NK-92 (cell line): ENCODE measurements around the gene OIT3.

Source experiments
- DNase-seq: peaks from one replicate; lab custom pipeline; 2025; ENCODE audit not compliant: unreplicated experiment; lab: John Stamatoyannopoulos, UW

OIT3 gene

DNA sequence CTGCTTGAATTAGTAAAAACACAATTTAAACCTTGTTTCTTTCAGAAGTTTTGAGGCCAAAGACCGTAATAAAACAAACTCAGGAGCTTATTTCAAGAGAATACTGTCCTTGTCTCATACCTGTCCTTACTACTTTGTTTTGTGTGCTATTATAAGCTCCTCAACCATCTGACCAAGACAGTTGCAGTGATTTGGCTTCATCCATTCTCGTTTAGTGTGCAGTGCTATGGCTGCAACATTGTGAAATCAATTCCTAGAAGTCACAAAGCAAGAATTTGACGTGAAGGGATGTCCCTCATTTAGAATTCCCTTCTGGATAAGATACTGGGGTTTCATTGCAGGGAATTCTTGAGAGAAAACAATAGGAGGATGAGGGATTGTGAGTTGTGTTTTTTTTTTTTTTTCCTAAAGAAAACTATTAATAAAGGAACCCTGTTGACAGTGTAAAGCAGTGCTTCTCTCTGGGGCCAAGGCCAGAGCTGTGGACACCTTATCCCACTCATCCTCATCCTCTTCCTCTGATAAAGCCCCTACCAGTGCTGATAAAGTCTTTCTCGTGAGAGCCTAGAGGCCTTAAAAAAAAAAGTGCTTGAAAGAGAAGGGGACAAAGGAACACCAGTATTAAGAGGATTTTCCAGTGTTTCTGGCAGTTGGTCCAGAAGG lies at the start of gene OIT3:
Gene OIT3, plus strand, starts transcription at position 604 of the 663 bp plus-strand sequence. CDS start 60 bp downstream, outside the sequence.
- DNase-seq: no peak

GRCh38 chr10:72846238-72846637 lies 47.3 kb upstream of the OIT3 start:
- no peak for DNase-seq

GRCh38 chr10:72847681-72848080 lies 45.9 kb upstream of the OIT3 start:
- no peak for DNase-seq

DNA sequence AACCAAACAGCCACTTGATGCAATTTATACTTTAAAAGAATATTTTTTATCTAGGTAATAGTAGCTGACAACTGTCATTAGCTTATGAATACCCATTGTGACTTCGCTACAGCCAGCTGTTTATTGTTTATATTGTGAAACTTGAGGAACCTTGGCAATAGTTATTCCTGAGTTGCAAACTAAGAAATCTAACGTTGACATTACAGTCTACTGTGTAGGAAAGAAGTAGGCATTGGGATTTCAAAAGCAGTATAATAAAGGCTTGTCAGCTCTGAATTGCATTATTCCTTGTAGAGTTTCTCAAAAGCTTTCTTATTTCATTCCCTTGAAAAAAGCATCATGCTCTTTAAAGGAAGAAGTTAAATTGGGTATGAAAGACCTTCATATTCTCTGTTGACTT lies 42.7 kb upstream of the OIT3 start:
- no peak for DNase-seq

DNA sequence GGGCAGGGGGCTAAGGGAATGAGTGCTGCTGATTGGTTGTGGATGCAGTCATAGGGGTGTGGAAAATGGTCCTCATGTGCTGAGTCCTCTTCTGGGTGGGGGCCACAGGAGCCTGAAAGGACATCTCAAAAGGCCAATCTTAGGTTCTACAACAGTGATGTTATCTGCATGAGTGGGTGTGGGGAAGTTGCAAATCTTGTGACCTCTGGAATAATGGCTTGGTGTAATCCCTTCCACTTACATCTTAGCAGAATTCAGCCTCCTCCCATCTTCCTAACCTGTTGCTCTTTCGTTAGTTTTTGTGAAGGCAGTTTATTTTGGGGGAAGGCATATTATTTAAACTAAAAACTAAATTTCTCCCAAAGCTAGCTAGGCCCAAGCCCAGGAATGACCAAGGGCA lies 42.0 kb upstream of the OIT3 start:
- no peak for DNase-seq

GRCh38 chr10:72852508-72852907 lies 41.0 kb upstream of the OIT3 start:
- no peak for DNase-seq

DNA sequence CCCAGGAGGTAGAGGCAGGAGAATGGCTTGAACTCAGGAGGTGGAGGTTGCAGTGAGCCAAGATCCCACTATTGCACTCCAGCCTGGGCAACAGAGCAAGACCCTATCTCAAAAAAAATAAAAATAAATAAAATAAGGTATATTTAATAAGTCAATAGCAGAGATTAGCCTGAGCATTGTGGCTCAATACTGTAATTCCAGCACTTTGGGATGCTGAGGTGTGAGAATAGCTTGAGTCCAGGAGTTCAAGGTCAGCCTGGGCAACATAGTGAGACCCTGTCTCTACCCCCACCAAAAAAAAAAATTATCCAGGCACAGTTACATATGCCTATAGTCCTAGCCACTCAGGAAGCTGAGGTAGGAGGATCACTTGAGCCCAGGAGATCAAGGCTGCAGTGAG lies 38.4 kb upstream of the OIT3 start:
- no peak for DNase-seq

- no peak for DNase-seq
Measured at GRCh38 chr10:72855790-72856189, 37.7 kb upstream of the OIT3 start.

DNA sequence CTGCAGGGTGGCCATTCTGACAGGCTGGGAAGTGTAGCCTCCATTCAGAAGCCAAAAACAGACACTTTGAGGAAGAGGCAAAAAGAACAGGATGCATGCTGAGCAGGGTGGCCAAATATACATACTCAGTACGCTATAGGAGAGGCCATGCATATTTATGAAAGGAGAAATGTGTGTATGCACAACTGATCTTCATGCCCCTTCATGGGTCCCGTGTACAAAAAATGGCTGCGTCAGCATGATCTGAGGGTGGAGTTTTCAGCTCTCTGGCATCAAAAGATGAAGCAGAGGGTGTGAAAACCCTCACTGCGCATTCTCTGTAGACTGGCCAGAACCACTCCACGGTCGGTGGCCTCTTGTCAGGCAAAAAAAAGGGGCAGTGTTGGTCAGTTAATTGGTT lies 35.5 kb upstream of the OIT3 start:
- no peak for DNase-seq

- DNase-seq: no peak
Measured at GRCh38 chr10:72862957-72863356, 30.6 kb upstream of the OIT3 start.

GRCh38 chr10:72875250-72876055 lies 18.1 kb upstream of the OIT3 start:
- no peak for DNase-seq

DNA sequence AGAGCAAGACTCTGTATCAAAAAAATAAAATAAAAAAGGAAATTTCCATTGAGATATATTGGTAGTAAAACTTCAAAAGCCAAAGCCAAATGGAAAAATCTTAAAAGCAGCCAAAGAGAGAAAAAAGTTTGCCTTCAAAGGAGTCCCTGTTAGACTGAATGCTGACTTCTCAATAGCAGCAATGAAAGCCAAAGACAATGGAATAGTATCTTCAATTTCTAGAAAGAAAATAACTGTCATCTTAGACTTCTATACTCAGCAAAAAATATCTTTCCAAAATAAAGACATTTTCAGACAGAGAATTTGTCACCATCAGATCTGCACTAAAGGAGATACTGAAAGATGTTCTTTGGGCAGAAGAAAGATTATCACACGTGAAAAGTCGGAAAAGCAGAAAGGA lies 14.3 kb upstream of the OIT3 start:
- DNase-seq: no peak

DNA sequence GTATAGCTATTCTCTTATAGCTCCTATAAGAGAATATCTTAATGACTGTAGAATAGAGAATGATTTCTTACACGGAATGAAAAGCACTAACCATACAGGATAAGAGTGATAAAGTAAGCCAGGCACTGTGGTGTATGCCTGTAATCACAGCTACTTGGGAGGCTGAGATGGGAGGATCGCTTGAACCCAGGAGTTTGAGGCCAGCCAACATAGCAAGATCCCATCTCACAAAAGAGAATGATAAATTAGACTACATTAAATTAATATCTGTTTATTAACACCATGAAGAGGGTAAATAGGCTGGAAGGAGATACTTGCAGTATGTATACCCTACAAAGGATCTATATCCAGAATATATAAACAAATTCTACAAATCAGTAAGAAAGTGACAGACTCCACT lies 12.2 kb upstream of the OIT3 start:
- no peak for DNase-seq

- DNase-seq: no peak
Measured at GRCh38 chr10:72883861-72884260, 9.7 kb upstream of the OIT3 start.

GRCh38 chr10:72885953-72886352 lies 7.6 kb upstream of the OIT3 start:
- DNase-seq: no peak

GRCh38 chr10:72886621-72887020 lies 6.9 kb upstream of the OIT3 start:
- DNase-seq: no peak

DNA sequence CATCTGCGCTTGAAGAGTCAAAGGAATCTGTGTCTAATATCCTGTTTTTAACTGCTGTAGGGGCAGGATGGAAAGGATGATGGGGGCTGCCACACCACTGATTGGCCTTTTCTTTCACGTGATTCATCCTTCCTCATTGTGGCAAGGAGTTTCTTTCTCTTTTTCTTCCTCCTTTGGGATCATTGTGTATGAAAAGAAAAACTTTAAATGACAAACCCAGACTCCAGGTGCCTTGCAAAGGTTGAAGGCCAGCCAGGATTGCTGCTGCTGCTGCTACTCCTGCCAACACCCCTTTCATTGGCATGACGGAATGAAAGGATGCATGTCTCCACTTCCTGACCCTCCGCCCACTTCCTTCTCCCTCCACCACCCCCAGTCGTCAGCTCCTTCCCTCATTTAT lies 6.5 kb upstream of the OIT3 start:
- DNase-seq: no peak

- DNase-seq: no peak
Measured at GRCh38 chr10:72888151-72888638, 5.3 kb upstream of the OIT3 start.

DNA sequence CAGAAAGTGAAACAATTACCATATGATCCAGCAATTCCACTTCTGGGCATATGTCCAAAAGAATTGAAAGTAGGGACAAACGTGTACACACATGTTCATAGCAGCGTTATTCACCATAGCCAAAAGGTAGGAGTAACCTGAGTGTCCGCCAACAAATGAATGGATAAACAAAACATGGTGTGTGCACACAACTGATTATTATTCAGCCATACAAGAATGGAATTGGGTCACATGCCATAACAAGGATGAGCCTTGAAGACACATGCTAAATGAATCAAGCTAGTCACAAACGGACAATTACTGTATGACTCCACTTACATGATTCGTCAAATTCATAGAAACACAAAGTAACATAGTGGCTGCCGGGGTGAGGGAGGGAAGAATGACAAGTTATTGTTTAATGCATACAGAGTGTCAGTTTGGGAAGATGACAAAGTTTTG lies 4.1 kb upstream of the OIT3 start:
- DNase-seq: no peak

DNA sequence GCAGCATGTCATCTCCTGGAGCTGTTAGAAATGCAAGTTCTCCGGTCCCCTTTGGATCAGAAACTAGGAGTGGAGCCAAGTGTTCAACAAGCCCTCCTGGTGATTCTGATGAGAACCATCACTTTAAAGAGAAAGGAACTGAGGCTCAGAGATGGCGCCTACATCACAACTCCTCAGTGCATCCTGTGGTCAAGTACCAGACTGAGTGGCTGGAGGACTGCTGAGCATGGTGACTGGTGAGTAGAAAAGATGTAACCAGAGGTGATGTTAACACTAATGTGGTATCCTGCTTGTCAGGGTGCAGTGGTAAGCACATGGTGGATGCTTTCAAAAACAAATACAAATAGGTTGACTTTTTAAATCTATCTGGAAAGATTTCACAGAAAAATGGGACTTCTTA lies 3.5 kb upstream of the OIT3 start:
- DNase-seq: no peak

- no peak for DNase-seq
Measured at GRCh38 chr10:72895236-72895850, 1.8 kb downstream of the OIT3 start.

- DNase-seq: no peak
Measured at GRCh38 chr10:72898616-72899015, 5.1 kb downstream of the OIT3 start.
